ENCODE measurements around the gene ZNF443. TPM values are rescaled to one million over a fixed set of nuclear protein-coding genes. Genes with fewer than 3 reads are reported as not detected.
"Not testable (repeated sequence)": the region's sequence is repeated elsewhere in the genome, so short reads cannot be mapped to it uniquely, and the experiment has no call there.

Gene ZNF443
- total and polyA plus RNA-seq, 7 experiments from 2014 or later: 1.6 to 9.1 (median 3.9) TPM

- H3K9me3 Mint-ChIP-seq: peaks cover 0 to 82% (median 46%) of the 10 kb centered on the region in 11 donors
- ATAC-seq: no peak
Measured at GRCh38 chr19:12464769-12465168, 23.9 kb upstream of the ZNF443 start.

GRCh38 chr19:12464139-12464538 is 23.3 kb upstream of the ZNF443 start:
- H3K4me1 ChIP-seq (ENCODE audit: control insufficient read depth in 2 of 2, insufficient read depth in 2 of 2, low read length in 2 of 2); intact Hi-C loops (cut with micrococcal nuclease); CTCF ChIA-PET; H3K27me3 ChIP-seq (ENCODE audit: control insufficient read depth in 2 of 2, insufficient read depth in 2 of 2, low read length in 2 of 2); ATAC-seq; H3K27ac ChIP-seq (ENCODE audit: low read depth, low read length); H3K4me3 Mint-ChIP-seq; H3K27me3 Mint-ChIP-seq; H3K27ac Mint-ChIP-seq; H3K4me1 Mint-ChIP-seq; H3K4me3 ChIP-seq (ENCODE audit: low read length); POLR2A ChIA-PET; DNase-seq: not testable (repeated sequence)
- peaks cover 7 to 53% (median 24%) of the 10 kb centered on the region in 3 experiments for H3K9me3 ChIP-seq (ENCODE audit: control insufficient read depth in 2 of 3, low read length in 3 of 3)
- peaks cover 9 to 60% (median 39%) of the 10 kb centered on the region in 5 donors for H3K36me3 Mint-ChIP-seq
- H3K36me3 ChIP-seq (ENCODE audit: control insufficient read depth in 2 of 3, insufficient read depth in 3 of 3, low read length in 3 of 3): peaks cover 0 to 32% (median 8%) of the 10 kb centered on the region in 3 experiments
- H3K9me3 Mint-ChIP-seq: peaks cover 0 to 83% (median 45%) of the 10 kb centered on the region in 11 donors

More at GRCh38 chr19:12464769-12465168, 23.9 kb upstream of the ZNF443 start:
- no peak for DNase-seq
- intact Hi-C loops (cut with micrococcal nuclease): no loop called here
- Mint-ChIP-seq H3K27me3 (no peaks in the 10 kb centered on the region), H3K4me1 (no peaks in the 10 kb centered on the region), H3K4me3 (no peak overlapping the region), H3K36me3 (peaks cover 6 to 56% (median 32%) of the 10 kb centered on the region in 5 donors), H3K27ac (no peak overlapping the region)
- Histone ChIP-seq H3K27ac (ENCODE audit: low read depth, low read length) (no peak overlapping the region), H3K4me3 (ENCODE audit: low read length) (no peak overlapping the region), H3K9me3 (ENCODE audit: control insufficient read depth in 2 of 3, low read length in 3 of 3) (peaks cover 7 to 55% (median 24%) of the 10 kb centered on the region in 3 experiments), H3K36me3 (ENCODE audit: control insufficient read depth in 2 of 3, insufficient read depth in 3 of 3, low read length in 3 of 3) (peaks cover 0 to 32% (median 8%) of the 10 kb centered on the region in 3 experiments), H3K4me1 (ENCODE audit: control insufficient read depth in 2 of 2, insufficient read depth in 2 of 2, low read length in 2 of 2) (no peaks in the 10 kb centered on the region), H3K27me3 (ENCODE audit: control insufficient read depth in 2 of 2, insufficient read depth in 2 of 2, low read length in 2 of 2) (no peaks in the 10 kb centered on the region)
- POLR2A ChIA-PET: no interaction called here
- CTCF ChIA-PET: no interaction called here

GRCh38 chr19:12453495-12453894 is 12.7 kb upstream of the ZNF443 start:
- Histone ChIP-seq H3K4me1 (ENCODE audit: control insufficient read depth in 2 of 2, insufficient read depth in 2 of 2, low read length in 2 of 2) (no peaks in the 10 kb centered on the region), H3K9me3 (ENCODE audit: control insufficient read depth in 2 of 3, low read length in 3 of 3) (peaks cover 0 to 22% (median 6%) of the 10 kb centered on the region in 3 experiments), H3K4me3 (ENCODE audit: low read length) (no peak overlapping the region), H3K27ac (ENCODE audit: low read depth, low read length) (no peak overlapping the region), H3K36me3 (ENCODE audit: control insufficient read depth in 2 of 3, insufficient read depth in 3 of 3, low read length in 3 of 3) (no peaks in the 10 kb centered on the region), H3K27me3 (ENCODE audit: control insufficient read depth in 2 of 2, insufficient read depth in 2 of 2, low read length in 2 of 2) (no peaks in the 10 kb centered on the region)
- H3K27me3 Mint-ChIP-seq: no peaks in the 10 kb centered on the region
- H3K36me3 Mint-ChIP-seq: peaks cover 10 to 42% (median 31%) of the 10 kb centered on the region in 5 donors
- POLR2A ChIA-PET: no interaction called here
- no peak overlapping the region for H3K4me3 Mint-ChIP-seq
- ATAC-seq (no peak), DNase-seq (no peak)
- no peak overlapping the region for H3K27ac Mint-ChIP-seq
- CTCF ChIA-PET: no interaction called here
- intact Hi-C loops (cut with micrococcal nuclease): no loop called here
- H3K9me3 Mint-ChIP-seq: peaks cover 0 to 47% (median 26%) of the 10 kb centered on the region in 11 donors
- H3K4me1 Mint-ChIP-seq: peaks cover 0 to 1% (median 0%) of the 10 kb centered on the region in 7 donors

- POLR2A ChIA-PET: no interaction called here
- no peaks in the 10 kb centered on the region for H3K27me3 Mint-ChIP-seq
- H3K4me1 Mint-ChIP-seq: no peaks in the 10 kb centered on the region
- Histone ChIP-seq H3K36me3 (ENCODE audit: control insufficient read depth in 2 of 3, insufficient read depth in 3 of 3, low read length in 3 of 3) (no peaks in the 10 kb centered on the region), H3K27me3 (ENCODE audit: control insufficient read depth in 2 of 2, insufficient read depth in 2 of 2, low read length in 2 of 2) (no peaks in the 10 kb centered on the region), H3K9me3 (ENCODE audit: control insufficient read depth in 2 of 3, low read length in 3 of 3) (peaks cover 0 to 16% (median 6%) of the 10 kb centered on the region in 3 experiments), H3K27ac (ENCODE audit: low read depth, low read length) (no peak overlapping the region), H3K4me1 (ENCODE audit: control insufficient read depth in 2 of 2, insufficient read depth in 2 of 2, low read length in 2 of 2) (no peaks in the 10 kb centered on the region), H3K4me3 (ENCODE audit: low read length) (no peak overlapping the region)
- DNase-seq: no peak
- peak overlapping the region in 1 of 9 donors; percentile 23 for H3K27ac Mint-ChIP-seq
- intact Hi-C loops (cut with micrococcal nuclease): no loop called here
- CTCF ChIA-PET: no interaction called here
- ATAC-seq: no peak
- H3K4me3 Mint-ChIP-seq: no peak overlapping the region
- peaks cover 0 to 41% (median 22%) of the 10 kb centered on the region in 11 donors for H3K9me3 Mint-ChIP-seq
- peaks cover 6 to 28% (median 22%) of the 10 kb centered on the region in 5 donors for H3K36me3 Mint-ChIP-seq
Measured at GRCh38 chr19:12450844-12451243, 10.0 kb upstream of the ZNF443 start.

GRCh38 chr19:12448808-12449207 is 8.0 kb upstream of the ZNF443 start:
- POLR2A ChIA-PET: no interaction called here
- H3K4me3 ChIP-seq (ENCODE audit: low read length): no peak overlapping the region
- H3K27me3 ChIP-seq (ENCODE audit: control insufficient read depth in 2 of 2, insufficient read depth in 2 of 2, low read length in 2 of 2): no peaks in the 10 kb centered on the region
- H3K4me3 Mint-ChIP-seq: no peak overlapping the region
- peaks cover 0 to 53% (median 25%) of the 10 kb centered on the region in 11 donors for H3K9me3 Mint-ChIP-seq
- intact Hi-C loops (cut with micrococcal nuclease): no loop called here
- no peaks in the 10 kb centered on the region for H3K4me1 ChIP-seq (ENCODE audit: control insufficient read depth in 2 of 2, insufficient read depth in 2 of 2, low read length in 2 of 2)
- no peak overlapping the region for H3K27ac Mint-ChIP-seq
- DNase-seq: no peak
- peaks cover 6 to 33% (median 21%) of the 10 kb centered on the region in 5 donors for H3K36me3 Mint-ChIP-seq
- H3K27me3 Mint-ChIP-seq: no peaks in the 10 kb centered on the region
- H3K4me1 Mint-ChIP-seq: no peaks in the 10 kb centered on the region
- H3K27ac ChIP-seq (ENCODE audit: low read depth, low read length): no peak overlapping the region
- H3K36me3 ChIP-seq (ENCODE audit: control insufficient read depth in 2 of 3, insufficient read depth in 3 of 3, low read length in 3 of 3): no peaks in the 10 kb centered on the region
- peaks cover 0 to 16% (median 6%) of the 10 kb centered on the region in 3 experiments for H3K9me3 ChIP-seq (ENCODE audit: control insufficient read depth in 2 of 3, low read length in 3 of 3)
- CTCF ChIA-PET: no interaction called here
- ATAC-seq: no peak

GRCh38 chr19:12439686-12440540 is 908 bp downstream of the ZNF443 start:
- Mint-ChIP-seq H3K4me1 (peaks cover 12 to 34% (median 25%) of the 10 kb centered on the region in 7 donors), H3K27ac (peak overlapping the region in 7 of 9 donors; percentile 65 to 93 (median 81)), H3K9me3 (peaks cover 6 to 42% (median 17%) of the 10 kb centered on the region in 11 donors), H3K4me3 (peak overlapping the region; percentile 85 to 100 (median 98)), H3K36me3 (peaks cover 10 to 25% (median 17%) of the 10 kb centered on the region in 5 donors)
- intact Hi-C loops (cut with micrococcal nuclease): loop anchor here (1.0 to 5.0 kb wide), 8 partner anchors 39 to 277 kb away; partner anchors contain the start of genes ZNF563 (in 2 of the 2), ZNF799 (in 2 of the 2), ZNF136 (in 1 of the 2) and ZNF44 (in 1 of the 2)
- H3K4me1 ChIP-seq (ENCODE audit: control insufficient read depth in 2 of 2, insufficient read depth in 2 of 2, low read length in 2 of 2); H3K27me3 ChIP-seq (ENCODE audit: control insufficient read depth in 2 of 2, insufficient read depth in 2 of 2, low read length in 2 of 2); H3K27me3 Mint-ChIP-seq; H3K36me3 ChIP-seq (ENCODE audit: control insufficient read depth in 2 of 3, insufficient read depth in 3 of 3, low read length in 3 of 3); CTCF ChIA-PET; H3K9me3 ChIP-seq (ENCODE audit: control insufficient read depth in 2 of 3, low read length in 3 of 3): not testable (repeated sequence)
- Histone ChIP-seq H3K4me3 (ENCODE audit: low read length) (peak overlapping the region; percentile 80), H3K27ac (ENCODE audit: low read depth, low read length) (peak overlapping the region; percentile 72)
- ATAC-seq (peak; percentile 4), DNase-seq (peak in 8 of 9 donors; percentile 6 to 65 (median 21))
- POLR2A ChIA-PET: interaction anchor here (1.2 to 1.5 kb wide), 2 partner anchors 45 to 111 kb away, joined by 3 to 4 read pairs; partner anchors contain the start of genes ZNF564 and ZNF709
